SU-DHL-6 (cell line): ENCODE measurements around the gene HGS.

Experiments
- CTCF ChIP-seq: fragments of 200-600 bp; sonication (generic); IDR thresholded peaks from one replicate; pipeline ENCODE4 v1.5.1; 2017; ENCODE audit warnings: antibody characterized with exemption, mild to moderate bottlenecking, low read length, moderate library complexity; ENCODE audit not compliant: insufficient read depth, poor library complexity, severe bottlenecking
- EZH2phosphoT487 ChIP-seq: fragments of 200-600 bp; sonication (generic), shearing (Covaris generic); conservative IDR thresholded peaks from 2 replicates; pipeline ENCODE4 v1.6.1; 2018; ENCODE audit warnings: mild to moderate bottlenecking, antibody characterized with exemption, low read length, moderate library complexity, mixed read lengths

GRCh38 chr17:81664051-81664470, 19.8 kb upstream of the HGS start:
- TF ChIP-seq CTCF: no peak
- no peak for TF ChIP-seq EZH2phosphoT487
